ENCODE measurements around the gene HNRNPF. TPM values are rescaled to one million over a fixed set of nuclear protein-coding genes. Genes with fewer than 3 reads are reported as not detected.
A peak's percentile ranks its signal among the peaks of the same experiment; 100 is the strongest.

Gene HNRNPF
- total and polyA plus RNA-seq, 2 of the 8 experiments (the other 6 are each of a cell fraction or from before 2014, with no cell fraction given): 209 to 389 TPM

DNA sequence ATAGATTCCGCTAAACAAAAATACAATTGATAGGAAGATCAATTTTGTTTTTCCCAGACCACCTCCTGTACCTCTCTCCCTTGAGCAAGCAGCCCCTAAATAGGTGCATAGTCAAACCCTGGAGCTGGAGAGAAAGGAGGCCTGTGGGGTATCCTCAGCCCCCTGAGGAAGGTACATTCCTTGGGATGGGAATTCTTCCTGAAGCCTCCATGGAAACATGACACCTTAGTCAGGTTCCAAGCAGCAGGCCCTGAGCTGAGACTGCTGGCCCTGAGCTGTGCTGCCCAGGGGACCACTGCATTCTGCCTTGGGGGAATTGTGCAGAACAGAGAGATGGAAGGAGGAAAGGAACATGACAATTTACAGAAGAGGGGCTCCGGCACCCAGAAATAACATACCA is 7.4 kb downstream of the HNRNPF start:
- Histone ChIP-seq H3K14ac (ENCODE audit: insufficient read length) (no peak overlapping the region), H2BK12ac (ENCODE audit: low read depth, low read length) (no peak overlapping the region), H4K5ac (ENCODE audit: insufficient read length, low read depth, low read length) (no peak overlapping the region), H2BK5ac (ENCODE audit: low read depth, low read length) (no peak overlapping the region), H3K4me2 (ENCODE audit: insufficient read depth in 1 of 2, low read depth in 2 of 2, low read length in 2 of 2) (peak overlapping the region; percentile 29 to 36; a peak in 3 of 4 replicates), H2AFZ (ENCODE audit: low read length) (no peak overlapping the region), H3K4ac (replicated peaks; ENCODE audit: insufficient read length, low read depth, low read length) (no peak overlapping the region), H3K9me3 (ENCODE audit: insufficient read depth in 2 of 2, low read depth in 1 of 2, low read length in 1 of 2) (no peaks in the 10 kb centered on the region), H2BK120ac (replicated peaks; ENCODE audit: low read depth, low read length) (no peak overlapping the region), H3K18ac (ENCODE audit: extremely low read depth, low read length) (no peak overlapping the region), H3K23ac (ENCODE audit: insufficient read length) (no peak overlapping the region), H2BK15ac (ENCODE audit: low read length) (no peak overlapping the region), H3K27me3 (replicated peaks in 1 of 4; ENCODE audit: control insufficient read depth in 3 of 4, extremely low read depth in 1 of 4, insufficient read depth in 3 of 4, low read length in 3 of 4) (no peaks in the 10 kb centered on the region), H4K20me1 (replicated peaks in 1 of 2; ENCODE audit: control insufficient read depth in 1 of 2, insufficient read depth in 2 of 2, low read length in 2 of 2) (peaks cover 14 to 22% of the 10 kb centered on the region in 2 experiments), H4K8ac (ENCODE audit: extremely low read depth, insufficient read depth, low read length) (no peak overlapping the region), H2BK20ac (ENCODE audit: low read length) (no peak overlapping the region), H3K79me2 (ENCODE audit: control insufficient read depth in 1 of 2, insufficient read depth in 2 of 2, low read length in 2 of 2) (peaks cover 59 to 94% of the 10 kb centered on the region in 2 experiments), H3K79me1 (ENCODE audit: low read depth, low read length) (no peaks in the 10 kb centered on the region; the same call in 1 of the 2 replicates), H3K36me3 (ENCODE audit: control insufficient read depth in 2 of 4, insufficient read depth in 4 of 4, low read length in 3 of 4) (peaks cover 0 to 4% (median 1%) of the 10 kb centered on the region in 4 experiments; a peak in 2 of 8 replicates), H3K56ac (replicated peaks; ENCODE audit: insufficient read length, low read depth, low read length) (no peak overlapping the region), H3K23me2 (ENCODE audit: low read depth, low read length) (peaks cover 2% of the 10 kb centered on the region), H3K4me3 (ENCODE audit: extremely low read depth in 1 of 4, insufficient read depth in 2 of 4, low read depth in 3 of 4, low read length in 4 of 4) (peak overlapping the region in 2 of 4 experiments; percentile 5 to 37; a peak in 3 of 8 replicates), H3K27ac (ENCODE audit: low read depth, low read length) (no peak overlapping the region), H4K91ac (replicated peaks; ENCODE audit: insufficient read length, low read length) (no peak overlapping the region), H2AK5ac (ENCODE audit: low read depth, low read length) (no peak overlapping the region), H3K4me1 (replicated peaks in 1 of 4; ENCODE audit: control insufficient read depth in 3 of 4, insufficient read depth in 4 of 4, low read length in 3 of 4) (peaks cover 1 to 16% (median 15%) of the 10 kb centered on the region in 4 experiments), H3K9ac (replicated peaks in 1 of 4; ENCODE audit: extremely low read depth in 1 of 4, low read depth in 3 of 4, low read length in 3 of 4) (no peak overlapping the region; a peak in 2 of 7 replicates)
- ChIA-PET POLR2A (ENCODE audit: partially characterized antibody) (interaction anchor here (0.6 to 10.5 kb wide), 10 partner anchors 9 to 117 kb away, joined by 3 to 112 read pairs (median 6); partner anchors contain the start of gene ZNF487), CTCF (ENCODE audit: partially characterized antibody) (interaction anchor here (0.9 to 1.8 kb wide), 5 partner anchors 11 to 109 kb away, joined by 3 to 5 read pairs (median 3); no protein-coding TSS in a partner anchor)
- 32% methylated on average over 2 of the region's 2 CpGs; no CpG with 5 or more reads in 1 of the 2 experiments for WGBS, 2 experiments (ENCODE audit: extremely low coverage in 1 of 2, insufficient coverage in 1 of 2, insufficient read length in 1 of 2, insufficient replicate concordance in 2 of 2, low coverage in 1 of 2, low lambda C conversion rate in 2 of 2, missing lambda C conversion rate in 1 of 2)
- FAIRE-seq: peak; percentile 32
- no peak for DNase-seq (ENCODE audit: low read depth in 1 of 2, low spot score in 2 of 2)
- TF ChIP-seq YY1 (IDR thresholded peaks at IDR 0.05; ENCODE audit: low read depth, low read length): no peak
- TF ChIP-seq FOSL1 (IDR thresholded peaks at IDR 0.05; ENCODE audit: insufficient read depth, low read depth, low read length): no peak
- TF ChIP-seq TEAD4 (IDR thresholded peaks at IDR 0.05; ENCODE audit: low read depth, low read length): peak; percentile 85
- TF ChIP-seq CEBPB (IDR thresholded peaks at IDR 0.05; ENCODE audit: low read depth, low read length): no peak
- TF ChIP-seq RAD21 (IDR thresholded peaks at IDR 0.05 in 1 of 2, conservative IDR thresholded peaks at IDR 0.05 in 1 of 2; ENCODE audit: low read depth in 2 of 2, low read length in 2 of 2): no peak
- TF ChIP-seq TAF1 (IDR thresholded peaks at IDR 0.05; ENCODE audit: low read depth, low read length): peak; percentile 30; the same call in 1 of the 2 replicates
- no peak for TF ChIP-seq JUND (IDR thresholded peaks at IDR 0.05; ENCODE audit: low read length)
- peak; percentile 64; the same call in 1 of the 2 replicates for TF ChIP-seq SP1 (IDR thresholded peaks at IDR 0.05; ENCODE audit: low read depth, low read length)
- no peak for TF ChIP-seq CBX8 (IDR thresholded peaks at IDR 0.05; ENCODE audit: borderline replicate concordance, low read depth, low read length)
- TF ChIP-seq SP4 (IDR thresholded peaks at IDR 0.05; ENCODE audit: low read length): no peak
- TF ChIP-seq EGR1 (IDR thresholded peaks at IDR 0.05; ENCODE audit: borderline replicate concordance, low read depth, low read length): no peak
- TF ChIP-seq MAX (IDR thresholded peaks at IDR 0.05): no peak
- TF ChIP-seq ZNF274 (IDR thresholded peaks at IDR 0.05; ENCODE audit: borderline replicate concordance, extremely low read depth, low read length): no peak
- TF ChIP-seq RNF2 (IDR thresholded peaks at IDR 0.05; ENCODE audit: borderline replicate concordance, low read depth, low read length, missing control alignments, poor library complexity, severe bottlenecking): no peak

Data from H1 (cell line).